Activated CD4-positive, alpha-beta T cell treated with anti-CD3 and anti-CD28 coated beads, Interleukin-2, amount 50 U/mL, for 4 hours (primary cell): ENCODE measurements around the gene DYRK1A.
"Not testable (repeated sequence)": the region's sequence is repeated elsewhere in the genome, so short reads cannot be mapped to it uniquely, and the experiment has no call there.

ENCODE experiments used
- DNase-seq, 2 experiments: peaks; one replicate each; pipeline ENCODE4 v3.0.0-alpha.2; 2020

DYRK1A gene

DNA sequence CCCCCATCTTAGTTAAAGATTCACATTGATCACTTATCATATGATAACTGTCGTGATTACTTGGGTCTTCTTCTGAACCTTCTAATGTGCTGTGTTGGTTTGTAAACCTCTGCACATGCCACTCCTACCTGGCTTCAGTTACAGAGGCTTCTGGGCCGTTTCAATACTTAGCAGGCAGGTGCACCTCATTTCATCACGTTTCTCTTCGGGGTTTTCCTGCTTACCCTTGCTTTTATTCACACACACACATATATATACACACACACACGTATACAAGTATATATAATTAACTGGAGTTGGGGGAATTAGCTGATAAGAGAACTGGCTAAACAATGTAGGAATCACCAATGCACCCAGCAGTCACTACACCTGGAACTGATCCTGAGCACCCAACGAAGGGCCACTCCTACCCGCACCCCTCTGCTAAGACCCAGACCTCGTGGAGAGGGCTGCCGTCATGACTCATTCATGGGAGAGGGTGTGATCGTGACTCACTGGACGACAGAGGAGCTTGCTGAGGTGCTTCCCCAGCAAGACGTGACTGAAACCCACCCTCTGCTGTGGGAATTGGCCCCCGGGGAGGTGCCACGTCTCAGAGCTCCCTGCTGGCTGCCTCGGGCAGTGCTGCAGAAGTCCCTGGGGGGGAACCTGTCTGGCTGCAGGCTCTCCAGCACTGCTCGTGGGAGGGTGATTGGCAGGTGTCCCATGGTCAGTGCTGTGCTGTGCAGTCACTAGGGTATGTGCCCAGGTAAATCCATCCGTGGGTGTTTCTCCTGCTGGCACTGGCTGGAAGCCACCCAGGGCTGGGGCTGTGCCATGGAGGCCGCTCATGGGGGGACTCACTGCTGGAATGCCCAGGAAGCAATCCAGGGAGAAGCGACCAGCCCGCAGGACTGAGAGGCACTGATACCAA lies 166.6 kb downstream of the DYRK1A start:
- peak in 1 of 2 experiments; percentile 4 for DNase-seq

- no peak for DNase-seq
Observed at GRCh38 chr21:37534431-37534830, 167.9 kb downstream of the DYRK1A start.

- no peak for DNase-seq
Observed at GRCh38 chr21:37535130-37535529, 168.6 kb downstream of the DYRK1A start.

DNA sequence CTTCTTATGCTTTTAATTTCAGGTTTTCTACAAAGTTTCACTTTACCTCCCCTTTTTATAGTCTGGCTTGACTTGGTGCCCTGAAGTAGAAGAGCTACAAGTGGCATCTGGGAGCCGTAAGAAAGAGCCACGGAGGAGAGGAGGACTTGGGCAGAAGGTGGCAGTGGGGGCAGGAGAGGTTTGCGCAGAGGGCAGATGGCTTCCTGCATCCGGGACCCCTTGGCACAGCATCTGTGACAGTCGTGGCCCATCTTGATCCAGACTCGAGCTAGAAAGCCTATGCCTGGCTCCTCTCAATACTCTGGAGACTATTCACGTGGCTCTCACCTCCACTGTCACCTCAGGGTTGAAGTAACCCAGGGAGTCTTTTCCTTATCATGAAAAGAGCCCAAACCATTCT lies 169.1 kb downstream of the DYRK1A start:
- no peak for DNase-seq

GRCh38 chr21:37536616-37537278 lies 170.2 kb downstream of the DYRK1A start:
- no peak for DNase-seq

DNA sequence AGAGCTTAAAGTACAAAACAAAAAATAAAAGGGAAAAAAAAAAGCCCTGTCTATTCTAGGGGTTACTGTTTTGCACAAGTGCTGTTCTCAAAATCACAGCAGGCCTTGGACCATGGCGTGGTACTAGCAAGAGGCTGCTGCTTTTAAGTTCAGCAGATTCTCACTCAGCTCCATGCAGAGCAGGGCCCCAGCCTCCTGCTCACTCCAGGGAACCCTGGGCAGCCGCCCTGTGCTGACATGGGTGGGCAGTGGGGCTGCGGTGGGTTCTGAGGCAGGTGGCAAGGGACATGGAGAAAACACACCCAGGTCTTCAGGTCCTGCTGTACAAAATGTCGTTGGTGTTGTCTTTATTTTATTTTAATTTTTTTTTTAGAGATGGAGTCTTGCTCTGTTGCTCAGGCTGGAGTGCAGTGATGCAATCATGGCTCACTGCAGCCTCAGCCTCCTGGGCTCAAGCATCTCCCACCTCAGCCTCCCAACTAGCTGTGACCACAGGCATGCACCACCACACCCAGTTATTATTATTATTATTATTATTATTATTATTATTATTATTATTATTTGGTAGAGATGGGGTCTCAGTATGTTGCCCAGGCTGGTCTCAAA lies 170.9 kb downstream of the DYRK1A start:
- no peak for DNase-seq

DNA sequence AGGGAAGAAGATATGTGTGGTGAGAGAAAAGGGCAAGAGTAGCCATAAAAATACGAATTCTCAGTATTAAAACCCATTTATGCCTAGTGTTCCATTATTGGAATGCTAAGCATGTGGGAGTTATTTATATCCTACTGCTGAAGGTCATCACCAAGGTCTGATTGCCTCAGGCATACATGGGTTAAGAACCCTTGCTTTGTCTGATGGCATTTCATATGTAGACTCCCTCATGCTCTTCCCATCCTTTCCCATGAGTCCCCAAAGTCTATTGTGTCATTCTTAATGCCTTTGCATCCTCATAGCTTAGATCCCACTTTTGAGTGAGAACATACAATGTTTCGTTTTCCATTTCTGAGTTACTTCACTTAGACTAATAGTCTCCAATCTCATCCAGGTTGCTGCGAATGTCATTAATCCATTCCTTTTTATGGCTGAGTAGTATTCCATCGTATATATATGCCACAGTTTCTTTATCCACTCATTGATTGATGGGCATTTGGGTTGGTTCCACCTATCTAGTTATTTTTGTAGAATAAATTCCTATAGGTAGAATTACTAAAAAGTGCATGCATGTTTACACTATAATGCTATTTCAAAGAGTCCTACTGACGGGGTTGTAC lies 172.5 kb downstream of the DYRK1A start:
- no peak for DNase-seq

DNA sequence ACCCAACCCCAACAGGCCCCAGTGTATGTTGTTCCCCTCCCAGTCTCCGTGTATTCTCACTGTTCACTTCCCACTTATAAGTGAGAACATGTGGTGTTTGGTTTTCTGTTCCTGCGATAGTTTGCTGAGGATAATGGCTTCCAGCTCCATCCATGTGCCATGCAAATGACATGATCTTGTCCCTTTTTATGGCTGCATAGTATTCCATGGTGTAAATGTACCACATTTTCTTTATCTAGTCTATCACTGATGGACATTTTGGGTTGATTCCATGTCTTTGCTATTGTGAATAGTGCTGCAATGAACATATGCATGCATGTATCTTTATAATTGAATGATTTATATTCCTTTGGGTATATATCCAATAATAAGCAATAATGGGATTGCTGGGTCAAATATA lies 174.6 kb downstream of the DYRK1A start:
- DNase-seq: not testable (repeated sequence)

DNA sequence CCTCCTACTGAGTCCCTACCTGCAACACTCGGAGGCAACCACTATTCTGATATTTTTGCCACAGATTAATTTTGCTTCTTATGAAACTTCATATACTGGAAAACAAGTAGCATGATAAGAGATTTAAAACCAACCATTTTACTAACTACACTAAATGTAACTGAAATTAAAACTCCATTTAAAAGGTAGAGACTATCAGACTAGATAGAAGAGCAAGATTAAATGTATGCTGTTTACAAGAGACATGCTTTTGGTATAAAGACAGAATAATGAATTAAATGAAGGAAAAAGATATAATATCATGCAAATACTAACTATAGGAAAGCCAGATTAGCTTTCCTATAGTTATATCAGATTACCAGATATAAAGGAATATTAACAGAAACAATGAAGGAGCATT lies 175.9 kb downstream of the DYRK1A start:
- no peak for DNase-seq

- no peak for DNase-seq
Observed at GRCh38 chr21:37546299-37546908, 179.8 kb downstream of the DYRK1A start.

- no peak for DNase-seq
Observed at GRCh38 chr21:37546949-37547614, 180.5 kb downstream of the DYRK1A start.

DNA sequence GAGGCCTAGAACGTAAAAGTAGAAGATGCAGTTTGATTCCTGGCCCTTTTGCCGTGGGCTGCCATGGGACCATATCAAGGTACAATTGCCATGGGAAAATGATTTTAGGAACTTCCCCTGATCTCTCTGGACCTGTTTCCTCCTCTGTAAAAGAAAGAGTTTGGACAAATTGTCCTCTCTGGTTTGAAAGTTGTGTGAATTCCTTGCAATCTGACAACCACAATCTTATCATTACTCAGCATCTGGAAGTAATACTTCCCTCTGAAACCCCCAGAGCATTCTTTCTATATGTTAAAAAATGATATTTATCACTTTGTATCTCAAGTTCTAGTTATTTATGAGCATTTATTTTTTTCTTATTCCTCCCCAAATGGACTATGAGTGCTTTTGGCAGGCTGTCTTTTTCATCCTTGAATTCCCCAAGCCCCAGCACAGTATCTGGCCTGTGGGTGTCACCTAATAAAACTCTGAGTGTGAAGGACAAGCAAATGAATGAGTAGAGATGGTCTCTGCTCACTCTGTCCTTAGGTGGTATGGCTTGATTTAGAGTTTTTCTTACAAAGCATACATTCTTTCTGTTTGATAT lies 181.1 kb downstream of the DYRK1A start:
- DNase-seq: no peak

- no peak for DNase-seq
Observed at GRCh38 chr21:37548521-37548981, 182.0 kb downstream of the DYRK1A start.

DNA sequence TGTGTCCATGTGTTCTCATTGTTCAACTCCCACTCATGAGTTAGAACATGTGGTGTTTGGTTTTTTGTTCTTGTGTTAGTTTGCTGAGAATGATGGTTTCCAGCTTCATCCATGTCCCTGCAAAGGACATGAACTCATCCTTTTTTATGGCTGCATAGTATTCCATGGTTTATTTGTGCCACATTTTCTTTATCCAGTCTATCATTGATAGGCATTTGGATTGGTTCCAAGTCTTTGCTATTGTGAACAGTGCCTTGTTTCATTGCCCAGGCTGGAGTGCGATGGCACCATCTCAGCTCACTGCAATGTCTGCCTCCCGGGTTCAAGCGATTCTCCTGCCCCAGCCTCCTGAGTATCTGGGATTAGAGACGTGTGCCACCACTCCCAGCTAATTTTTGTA lies 183.2 kb downstream of the DYRK1A start:
- not testable (repeated sequence) for DNase-seq

DNA sequence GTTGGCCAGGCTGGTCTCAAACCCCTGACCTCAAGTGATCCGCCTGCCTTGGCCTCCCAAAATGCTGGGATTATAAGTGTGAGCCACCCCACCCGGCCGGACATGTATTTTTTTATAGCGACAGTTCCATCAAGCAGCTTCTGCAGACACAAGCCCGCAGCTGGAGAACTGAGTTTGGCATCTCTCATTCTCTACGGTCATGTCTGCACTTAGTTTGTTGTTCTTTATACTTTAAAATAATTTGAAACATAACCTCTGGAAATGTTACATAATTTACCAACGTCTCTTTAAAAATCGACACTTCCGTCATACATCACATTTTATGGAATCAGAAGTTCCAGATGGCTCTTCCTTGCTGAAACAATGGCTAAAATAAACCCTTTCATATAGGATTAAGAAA lies 183.6 kb downstream of the DYRK1A start:
- no peak for DNase-seq

GRCh38 chr21:37550618-37551330 lies 184.2 kb downstream of the DYRK1A start:
- no peak for DNase-seq

- DNase-seq: no peak
Observed at GRCh38 chr21:37551331-37551992, 184.9 kb downstream of the DYRK1A start.

GRCh38 chr21:37551993-37552355 lies 185.4 kb downstream of the DYRK1A start:
- no peak for DNase-seq

- DNase-seq: no peak
Observed at GRCh38 chr21:37552496-37553029, 186.0 kb downstream of the DYRK1A start.

- no peak for DNase-seq
Observed at GRCh38 chr21:37553078-37553481, 186.5 kb downstream of the DYRK1A start.
